Uterus (tissue), 2 donors: ENCODE data around the gene MAOA.

Experiments
- POLR2A ChIP-seq, 2 donors: fragments of 450-650 bp; IDR thresholded peaks; one replicate each; pipeline ENCODE4 v1.6.1; 2016; ENCODE audit warnings: antibody characterized with exemption in 2 of 2, mild to moderate bottlenecking in 1 of 2, moderate library complexity in 1 of 2
- TF ChIP-seq, protein P1 (sequence below), 4 experiments: fragments of 200-600 bp in 2 of 4; fragments of 450-650 bp in 2 of 4; sonication (generic) in 2 of 4; IDR thresholded peaks; one replicate each; pipeline ENCODE4 v1.5.1; 2016 to 2019; ENCODE audit warnings: antibody characterized with exemption in 4 of 4, mild to moderate bottlenecking in 2 of 4, moderate library complexity in 1 of 4

DNA sequence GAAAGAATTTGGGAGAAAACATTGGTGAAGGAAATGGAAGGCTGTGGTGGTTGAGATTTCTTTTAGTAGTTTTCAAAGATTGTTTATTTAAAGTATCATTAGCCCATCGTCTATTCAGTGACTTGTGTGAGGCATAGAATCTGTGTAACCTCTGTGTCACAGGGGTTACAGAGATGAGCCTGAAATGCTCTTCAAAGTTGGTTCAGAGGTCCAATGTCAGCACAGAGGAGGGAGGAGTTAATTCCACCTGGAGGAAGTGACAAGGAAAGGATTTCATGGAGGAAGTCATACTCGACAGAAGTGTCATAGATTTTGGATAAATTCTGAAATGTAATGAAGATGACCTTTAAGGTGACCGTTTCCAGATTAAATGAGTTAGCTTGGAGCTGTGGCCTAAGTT lies 8.2 kb downstream of the MAOA start:
- TF ChIP-seq, protein P1, sequence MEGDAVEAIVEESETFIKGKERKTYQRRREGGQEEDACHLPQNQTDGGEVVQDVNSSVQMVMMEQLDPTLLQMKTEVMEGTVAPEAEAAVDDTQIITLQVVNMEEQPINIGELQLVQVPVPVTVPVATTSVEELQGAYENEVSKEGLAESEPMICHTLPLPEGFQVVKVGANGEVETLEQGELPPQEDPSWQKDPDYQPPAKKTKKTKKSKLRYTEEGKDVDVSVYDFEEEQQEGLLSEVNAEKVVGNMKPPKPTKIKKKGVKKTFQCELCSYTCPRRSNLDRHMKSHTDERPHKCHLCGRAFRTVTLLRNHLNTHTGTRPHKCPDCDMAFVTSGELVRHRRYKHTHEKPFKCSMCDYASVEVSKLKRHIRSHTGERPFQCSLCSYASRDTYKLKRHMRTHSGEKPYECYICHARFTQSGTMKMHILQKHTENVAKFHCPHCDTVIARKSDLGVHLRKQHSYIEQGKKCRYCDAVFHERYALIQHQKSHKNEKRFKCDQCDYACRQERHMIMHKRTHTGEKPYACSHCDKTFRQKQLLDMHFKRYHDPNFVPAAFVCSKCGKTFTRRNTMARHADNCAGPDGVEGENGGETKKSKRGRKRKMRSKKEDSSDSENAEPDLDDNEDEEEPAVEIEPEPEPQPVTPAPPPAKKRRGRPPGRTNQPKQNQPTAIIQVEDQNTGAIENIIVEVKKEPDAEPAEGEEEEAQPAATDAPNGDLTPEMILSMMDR (IDR thresholded peaks at IDR 0.05), result no peak
- no peak for TF ChIP-seq POLR2A (IDR thresholded peaks at IDR 0.05)
